HG03045 (cell line): ENCODE data around the gene C4orf33.
"Not testable (repeated sequence)": the region's sequence is repeated elsewhere in the genome, so short reads cannot be mapped to it uniquely, and the experiment has no call there.

ENCODE experiments used
- ATAC-seq: cut with Tn5 transposase; IDR thresholded peaks from one replicate; pipeline ENCODE4 v1.9.1; 2021; ENCODE audit warnings: mild to moderate bottlenecking, moderate library complexity; ENCODE audit not compliant: unreplicated experiment

The C4orf33 gene

DNA sequence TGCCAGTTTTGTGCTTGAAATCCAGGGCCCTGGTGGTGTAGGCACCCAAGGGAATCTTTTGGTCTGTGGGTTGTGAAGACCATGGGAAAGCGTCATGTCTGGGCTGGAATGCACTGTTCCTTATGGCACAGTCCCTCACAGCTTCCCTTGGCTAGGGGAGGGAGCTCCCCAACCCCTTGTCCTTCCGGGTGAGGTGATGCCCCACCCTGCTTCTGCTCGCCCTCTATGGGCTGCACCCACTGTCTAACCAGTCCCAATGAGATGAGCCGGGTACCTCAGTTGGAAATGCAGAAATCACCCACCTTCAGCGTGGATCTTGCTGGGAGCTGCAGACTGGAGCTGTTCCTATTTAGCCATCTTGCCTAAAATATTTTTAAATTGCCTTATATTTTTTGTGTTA lies 30.7 kb downstream of the C4orf33 start:
- ATAC-seq = not testable (repeated sequence)

DNA sequence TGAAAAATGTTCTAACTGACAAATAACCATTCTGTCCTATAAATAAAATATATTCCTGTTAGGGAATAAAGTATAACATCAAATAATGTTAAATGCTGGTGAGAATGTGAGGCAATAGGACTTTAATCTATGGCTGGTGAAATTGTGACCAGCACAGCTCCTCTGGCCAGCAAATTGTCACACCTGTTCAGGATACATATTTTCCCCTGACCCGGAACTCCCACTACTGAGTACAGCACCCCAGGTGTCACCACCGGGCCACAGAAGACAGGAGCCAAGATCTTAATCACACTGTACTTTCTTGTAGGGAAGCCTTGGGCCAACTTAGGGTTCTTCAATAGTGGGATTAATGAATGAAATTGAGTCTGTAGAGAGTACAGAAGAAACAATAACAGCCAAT lies 33.2 kb downstream of the C4orf33 start:
- no peak for ATAC-seq

DNA sequence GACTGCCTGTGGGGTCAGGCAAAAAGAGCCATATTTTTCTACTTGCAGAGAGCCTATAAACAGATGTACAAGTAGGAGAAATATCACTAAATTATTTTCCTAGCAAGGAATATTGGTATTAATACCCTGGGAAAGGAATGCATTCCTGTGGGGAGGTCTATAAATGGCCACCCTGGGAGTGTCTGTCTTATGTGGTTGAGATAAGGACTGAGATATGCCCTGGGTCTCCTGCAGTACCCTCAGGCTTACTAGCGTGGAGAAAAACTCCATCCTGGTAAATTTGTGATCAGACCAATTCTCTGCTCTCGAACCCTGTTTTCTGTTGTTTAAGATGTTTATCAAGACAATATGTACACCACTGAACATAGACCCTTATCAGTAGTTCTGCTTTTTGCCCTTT lies 35.4 kb downstream of the C4orf33 start:
- ATAC-seq = no peak

DNA sequence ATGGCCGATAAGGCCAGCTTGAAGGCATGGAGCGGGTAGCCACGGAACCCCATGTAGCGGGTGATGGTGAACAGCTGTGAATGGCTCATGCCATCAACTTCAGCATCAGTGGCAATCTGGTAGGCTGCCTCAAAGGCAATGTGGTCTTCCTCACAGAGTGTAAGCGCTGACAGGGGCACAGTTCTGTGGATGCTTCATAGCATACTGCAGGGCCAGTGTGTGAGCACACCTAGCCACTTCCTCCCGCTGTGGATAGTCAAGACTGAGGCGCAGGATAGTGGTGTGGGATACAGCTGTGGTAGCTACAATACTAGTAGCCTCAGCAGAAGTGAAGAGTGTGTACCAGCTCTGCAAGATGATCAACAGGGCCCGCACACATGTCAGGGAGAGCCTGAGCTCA lies 40.5 kb downstream of the C4orf33 start:
- no peak for ATAC-seq

DNA sequence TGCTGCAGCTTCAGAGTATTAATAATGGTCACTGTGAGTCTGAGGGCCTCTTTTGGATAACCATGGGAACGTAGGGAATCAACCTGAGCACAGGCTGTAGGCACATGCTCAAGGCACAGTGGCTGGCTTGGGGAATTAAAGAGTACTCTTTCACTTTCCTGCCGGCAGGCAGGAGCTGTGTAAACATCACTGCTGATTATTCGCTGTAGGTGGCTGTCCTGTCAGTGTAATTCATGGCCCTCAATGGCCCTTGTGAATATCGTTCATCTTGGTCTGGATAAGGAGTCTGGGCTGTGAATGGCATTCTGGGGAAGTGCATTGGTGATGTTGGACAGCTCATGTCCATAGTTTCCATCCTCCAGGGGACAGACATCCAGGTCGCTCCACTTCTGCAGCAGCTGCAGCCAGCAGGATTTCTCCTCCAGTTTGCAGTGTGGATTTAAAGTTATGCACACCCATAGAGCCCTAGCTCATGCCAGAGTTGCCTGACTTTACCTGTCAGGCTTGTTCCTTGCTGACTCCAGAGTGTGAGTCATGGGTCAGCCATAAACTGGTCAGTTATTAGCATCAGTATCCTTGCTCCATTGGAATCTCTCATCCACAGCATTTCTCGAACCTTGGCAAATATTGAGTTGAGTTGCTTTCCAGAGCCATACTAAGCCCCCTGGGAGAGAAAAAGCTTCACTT lies 43.0 kb downstream of the C4orf33 start:
- ATAC-seq = no peak

DNA sequence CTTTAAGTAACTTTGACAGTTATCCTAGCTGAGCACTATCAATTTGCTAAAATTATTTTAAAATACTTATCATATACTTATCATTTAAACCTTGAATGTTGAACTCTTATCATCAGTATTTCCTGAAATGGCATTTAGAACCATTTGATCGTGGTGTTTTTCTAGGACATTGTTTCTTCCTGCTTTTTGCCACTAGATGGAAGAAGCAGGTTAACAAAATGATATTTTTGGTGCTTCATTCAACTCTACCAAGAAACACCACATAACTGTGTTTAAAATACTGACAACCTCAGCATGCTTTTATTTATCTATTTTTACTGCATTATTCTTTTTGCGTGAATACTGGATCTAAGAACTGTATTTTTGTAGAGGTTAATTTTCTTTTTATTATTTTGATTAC lies 44.6 kb downstream of the C4orf33 start:
- no peak for ATAC-seq

DNA sequence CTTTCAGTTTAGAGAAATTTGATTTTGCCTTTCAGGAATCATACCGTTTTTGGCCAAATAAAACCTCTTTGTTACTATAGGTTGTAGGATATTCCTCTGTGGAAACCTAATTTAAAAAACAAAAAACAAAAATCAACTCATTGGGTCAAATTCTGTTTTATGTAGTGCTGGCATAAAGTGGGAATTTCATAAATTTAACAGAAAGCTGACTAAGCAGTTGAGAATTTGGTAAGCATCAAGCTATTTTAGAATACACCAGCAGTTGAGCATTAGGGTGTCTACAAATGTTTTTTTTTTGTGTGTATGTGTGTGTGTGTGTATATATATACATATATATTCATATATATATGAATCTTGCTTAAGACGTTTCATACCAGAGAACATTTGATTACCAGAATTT lies 47.4 kb downstream of the C4orf33 start:
- ATAC-seq = no peak

DNA sequence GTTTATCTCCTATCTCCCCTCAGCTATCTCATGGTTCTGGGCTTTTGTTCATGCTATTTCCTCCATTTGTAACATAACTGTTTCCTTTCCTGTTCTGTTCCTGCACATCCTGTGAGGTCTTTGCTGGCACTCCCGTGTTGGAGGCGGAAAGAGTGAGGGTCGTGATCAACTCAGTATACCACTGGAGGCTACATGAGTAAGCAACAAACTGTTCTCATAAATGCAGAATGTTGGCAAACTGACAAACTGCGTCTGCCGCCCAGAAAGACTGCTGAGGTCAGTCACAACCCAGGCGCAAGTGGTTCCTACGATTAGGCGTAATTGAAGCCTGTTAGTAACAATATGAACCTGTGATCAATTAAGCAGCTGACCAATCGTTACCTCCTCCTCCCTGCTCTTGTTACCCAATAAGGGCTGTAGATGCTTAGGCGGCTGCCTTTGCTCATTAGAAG lies 48.8 kb downstream of the C4orf33 start:
- ATAC-seq = no peak

DNA sequence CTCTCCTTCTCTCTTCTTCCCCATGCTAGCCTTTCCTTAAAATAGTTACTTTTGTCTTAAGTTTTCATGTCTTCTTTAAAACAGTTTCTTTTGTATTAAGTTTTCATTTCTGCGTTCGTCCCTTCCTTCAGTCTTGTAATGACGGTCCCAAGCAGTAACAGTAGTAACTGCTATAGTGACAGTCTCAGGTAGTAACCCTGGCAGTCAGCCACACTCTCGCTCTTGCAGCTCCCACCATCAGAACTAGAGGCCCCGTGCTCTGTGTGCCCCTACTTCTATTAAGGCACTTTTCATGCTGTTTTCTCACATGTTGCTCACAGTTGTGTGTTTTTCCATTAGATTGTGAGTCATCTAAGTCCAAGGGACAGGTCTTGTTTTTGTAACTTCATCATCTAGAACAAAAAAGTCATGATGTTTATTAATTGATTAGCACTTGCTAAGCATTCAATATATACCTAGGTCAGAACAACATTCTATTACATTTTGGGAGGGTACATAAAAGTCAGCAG lies 49.3 kb downstream of the C4orf33 start:
- no peak for ATAC-seq

DNA sequence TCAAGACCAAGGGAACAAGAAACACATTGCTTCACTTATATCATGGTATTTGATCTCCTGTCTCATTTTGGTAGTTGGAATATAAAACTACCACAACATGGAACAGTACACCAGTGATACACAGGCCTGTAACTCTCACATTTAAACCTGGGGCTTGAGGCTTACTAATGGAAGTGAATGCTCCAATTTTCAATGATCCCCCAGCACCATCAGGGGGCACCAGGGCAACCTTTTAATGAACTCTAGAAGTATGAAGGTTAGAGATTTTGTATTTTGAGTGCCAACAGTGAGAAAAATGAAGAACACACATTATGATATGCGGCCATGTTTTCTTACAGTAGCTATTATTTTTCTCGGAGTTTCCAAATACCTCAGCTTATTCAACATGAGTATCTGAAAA lies 50.7 kb downstream of the C4orf33 start:
- ATAC-seq = no peak

DNA sequence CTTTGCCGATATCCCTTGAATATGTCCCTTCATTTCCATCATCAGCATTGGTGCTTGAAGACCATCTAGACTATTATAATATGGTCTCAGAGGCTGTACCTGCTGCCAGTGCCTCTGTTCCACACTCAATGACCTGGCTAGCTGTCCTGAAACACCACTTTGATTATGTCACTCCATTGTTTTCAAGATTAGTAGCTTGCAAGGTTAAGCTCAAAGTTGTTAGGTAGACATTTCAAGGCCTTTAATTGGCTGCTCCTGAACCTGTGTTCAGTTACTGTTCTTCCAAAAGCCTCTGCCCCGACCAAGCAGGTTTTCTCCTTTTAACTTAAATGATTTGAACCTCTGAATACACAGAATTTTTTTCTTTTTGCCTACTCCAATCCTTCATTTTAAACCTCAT lies 52.9 kb downstream of the C4orf33 start:
- no peak for ATAC-seq

DNA sequence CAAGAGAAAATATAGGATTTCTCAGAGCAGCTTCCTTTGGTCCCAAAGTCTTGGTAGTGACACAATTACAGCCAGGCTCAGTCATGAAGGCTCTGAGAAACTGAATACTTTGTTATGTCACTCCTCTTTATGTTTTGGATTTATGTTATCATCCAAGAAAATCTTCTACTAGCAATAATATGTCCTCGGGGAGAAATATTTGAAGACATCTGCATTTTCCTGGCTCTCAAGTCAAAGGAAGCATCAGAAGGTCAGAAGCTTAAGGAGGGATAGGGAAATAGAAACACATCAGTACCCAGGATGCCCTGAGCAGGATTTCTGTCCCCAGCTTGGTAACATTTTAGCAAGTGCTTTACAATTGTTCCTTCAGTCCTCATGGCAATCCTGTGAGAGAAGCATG lies 54.0 kb downstream of the C4orf33 start:
- no peak for ATAC-seq

DNA sequence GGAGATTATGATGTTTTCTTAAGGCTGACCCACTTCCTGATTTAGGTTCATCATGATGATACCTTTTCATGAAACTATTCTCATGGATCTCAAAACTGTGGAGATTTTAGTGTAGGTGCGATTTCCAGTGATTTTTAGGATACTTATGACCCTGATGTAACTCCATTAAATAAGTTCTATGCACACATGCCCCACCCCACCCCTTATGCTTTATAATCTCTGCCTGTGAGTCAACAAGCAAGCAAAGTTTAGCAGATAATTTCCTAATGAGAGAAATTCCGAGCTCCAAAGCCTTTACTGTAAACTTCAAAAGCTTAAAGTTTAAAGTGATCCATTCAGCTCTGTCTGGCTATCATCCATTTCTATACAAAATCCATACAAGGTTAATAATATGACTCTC lies 56.4 kb downstream of the C4orf33 start:
- ATAC-seq = no peak

DNA sequence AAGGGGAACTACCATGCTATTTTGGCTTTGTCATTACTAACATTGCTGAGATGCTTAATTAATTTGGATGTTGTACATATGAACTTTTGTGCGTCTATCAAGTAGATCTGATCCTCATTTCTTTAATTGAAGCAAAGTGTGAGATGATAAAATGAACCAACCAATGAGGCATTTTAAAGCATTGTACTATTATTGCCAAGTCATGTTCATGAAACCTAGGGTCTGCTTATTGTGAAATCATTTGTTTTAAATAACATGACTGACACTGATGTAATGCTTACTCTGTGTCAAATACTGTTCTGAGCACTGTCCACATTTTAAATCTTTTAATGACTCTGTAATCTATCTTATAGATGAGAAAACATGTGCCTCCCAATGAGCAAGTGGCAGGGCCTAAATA lies 57.7 kb downstream of the C4orf33 start:
- no peak for ATAC-seq

DNA sequence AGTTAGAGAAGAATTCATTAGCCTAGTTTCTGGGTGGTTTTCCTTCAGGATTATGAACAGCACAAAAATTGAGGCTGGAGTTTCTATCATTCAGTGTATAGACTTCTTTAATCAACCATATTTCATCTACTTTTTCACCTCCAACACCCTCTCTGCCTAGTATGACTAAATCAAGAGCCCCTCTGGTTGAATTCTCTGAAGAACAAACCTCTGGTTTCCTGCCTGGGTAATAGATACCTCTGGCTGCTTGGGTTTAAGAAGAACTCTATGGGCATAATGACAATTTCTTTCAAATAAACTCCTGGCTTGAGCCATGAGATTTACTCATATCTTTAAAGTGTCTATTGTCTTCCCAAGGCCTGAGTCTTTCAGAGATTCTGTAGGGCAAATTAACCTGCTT lies 66.5 kb downstream of the C4orf33 start:
- ATAC-seq = no peak

DNA sequence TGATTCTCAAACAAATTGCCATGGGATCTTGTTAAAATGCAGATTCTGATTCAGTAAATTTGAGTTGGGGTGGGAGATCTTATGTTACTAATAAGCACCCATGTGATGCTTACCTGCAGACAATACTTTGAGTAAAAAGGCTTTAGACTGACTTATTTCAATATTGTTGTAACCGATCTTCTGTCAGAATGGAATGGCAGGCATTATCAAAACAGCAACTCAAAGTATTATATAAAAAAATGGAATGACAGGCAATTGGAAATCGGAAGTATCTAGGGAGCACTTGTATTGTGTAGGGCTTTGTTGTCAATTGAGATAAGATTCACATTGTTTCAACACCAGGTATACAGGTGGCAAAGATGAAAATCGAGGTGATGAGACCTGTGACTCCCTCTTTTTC lies 67.5 kb downstream of the C4orf33 start:
- ATAC-seq = no peak

DNA sequence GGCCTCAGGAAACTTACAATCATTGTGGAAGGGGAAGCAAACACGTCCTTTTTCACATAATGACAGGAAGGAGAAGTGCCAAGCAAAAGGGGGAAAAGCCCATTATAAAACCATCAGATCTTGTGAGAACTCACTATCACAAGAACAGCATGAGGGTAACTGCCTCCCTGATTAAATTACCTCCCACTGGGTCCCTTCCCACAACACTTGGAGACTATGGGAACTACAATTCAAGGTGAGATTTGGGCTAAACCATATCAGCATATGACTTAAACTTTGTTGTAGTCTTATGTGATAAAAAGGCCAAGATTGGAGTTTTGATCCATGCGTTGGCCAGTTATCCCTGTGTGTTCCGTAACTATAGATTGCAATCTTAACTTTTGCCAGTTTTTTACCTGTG lies 68.3 kb downstream of the C4orf33 start:
- ATAC-seq = no peak
